Skin of body (tissue), 2 donors: ENCODE data around the gene TMSB10. TPM values are rescaled to one million over a fixed set of nuclear protein-coding genes. Genes with fewer than 3 reads are reported as not detected.
"Not testable (repeated sequence)": the region's sequence is repeated elsewhere in the genome, so short reads cannot be mapped to it uniquely, and the experiment has no call there.

Source experiments
- DNase-seq: peaks from one replicate; lab custom pipeline; 2025; lab: John Stamatoyannopoulos, UW
- total RNA-seq: library from RNA; depleted of rRNA; stranded (reverse); fragments of >200 nt; gene quantifications from one replicate; pipeline ENCODE4 v1.2.3, GENCODE V29; 2014

The TMSB10 gene
- total RNA-seq, 1 donor from 2014 or later, result 2,067 TPM

DNA sequence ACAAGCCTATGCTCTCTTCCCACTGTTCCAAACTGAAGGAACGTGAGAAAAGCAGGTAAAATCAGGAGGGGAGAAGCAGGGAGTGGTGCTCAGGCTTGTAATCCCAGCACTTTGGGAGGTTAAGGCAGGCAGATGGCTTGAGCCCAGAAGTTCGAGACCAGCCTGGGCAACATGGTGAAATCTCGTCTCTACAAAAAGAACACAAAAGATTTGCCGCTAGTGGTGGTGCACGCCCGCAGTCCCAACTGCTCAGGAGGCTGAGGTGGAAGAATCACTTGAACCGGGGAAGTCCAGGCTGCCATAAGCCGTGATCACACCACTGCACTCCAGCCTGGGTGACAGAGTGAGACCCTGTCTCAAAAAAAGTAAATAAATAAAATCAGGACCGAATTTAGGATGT, 1.3 kb upstream of the TMSB10 start:
- no peak for DNase-seq

DNA sequence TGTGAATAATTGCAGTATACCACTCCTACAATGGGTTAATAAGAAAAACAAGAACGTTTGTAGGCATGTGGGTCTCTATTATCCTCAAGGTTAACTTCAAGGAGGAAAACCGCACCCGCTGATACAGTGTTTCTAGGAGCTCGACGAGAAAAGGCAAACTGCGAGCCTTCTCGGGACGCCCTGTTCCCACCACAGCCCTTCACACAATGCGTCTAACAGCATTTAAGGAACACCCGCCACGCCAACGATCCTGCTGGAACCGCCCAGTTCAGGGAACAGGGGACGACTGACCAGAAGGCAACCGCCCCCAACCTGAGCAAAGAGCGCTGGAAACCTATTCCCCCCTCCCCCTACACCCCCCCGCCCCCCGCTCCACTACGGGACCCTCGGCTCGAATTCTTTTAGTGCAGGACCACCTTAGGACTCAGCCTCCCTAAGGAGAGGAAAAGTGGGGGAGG, 710 bp upstream of the TMSB10 start:
- DNase-seq, result peak; percentile 60

DNA sequence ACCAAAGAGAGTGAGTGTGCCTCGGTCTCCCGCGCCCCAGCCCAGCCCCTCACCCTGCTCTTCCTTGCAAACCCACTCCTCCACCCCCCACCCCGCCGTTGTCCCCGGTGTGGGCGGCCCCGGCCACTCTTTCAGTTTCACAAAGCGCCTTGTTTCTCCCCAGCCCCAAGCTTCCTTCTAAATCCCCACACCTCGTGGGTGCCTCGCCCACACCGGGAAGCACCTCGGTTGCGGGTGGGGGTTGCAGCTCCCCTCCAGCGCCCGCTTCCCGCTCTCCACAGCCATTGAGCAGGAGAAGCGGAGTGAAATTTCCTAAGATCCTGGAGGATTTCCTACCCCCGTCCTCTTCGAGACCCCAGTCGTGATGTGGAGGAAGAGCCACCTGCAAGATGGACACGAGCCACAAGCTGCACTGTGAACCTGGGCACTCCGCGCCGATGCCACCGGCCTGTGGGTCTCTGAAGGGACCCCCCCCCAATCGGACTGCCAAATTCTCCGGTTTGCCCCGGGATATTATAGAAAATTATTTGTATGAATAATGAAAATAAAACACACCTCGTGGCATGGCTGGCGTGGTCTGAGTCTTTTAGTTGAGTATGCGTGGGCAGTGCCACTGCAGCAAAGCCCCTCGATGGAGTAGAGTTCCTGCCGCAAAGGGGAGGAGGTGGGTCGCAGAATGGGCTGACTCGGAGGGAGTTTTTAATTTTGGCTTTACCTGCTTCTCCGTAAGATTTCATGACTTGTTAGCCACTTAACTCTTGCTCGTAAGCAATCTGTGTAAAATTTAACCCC, 848 bp downstream of the TMSB10 start:
- no peak for DNase-seq

DNA sequence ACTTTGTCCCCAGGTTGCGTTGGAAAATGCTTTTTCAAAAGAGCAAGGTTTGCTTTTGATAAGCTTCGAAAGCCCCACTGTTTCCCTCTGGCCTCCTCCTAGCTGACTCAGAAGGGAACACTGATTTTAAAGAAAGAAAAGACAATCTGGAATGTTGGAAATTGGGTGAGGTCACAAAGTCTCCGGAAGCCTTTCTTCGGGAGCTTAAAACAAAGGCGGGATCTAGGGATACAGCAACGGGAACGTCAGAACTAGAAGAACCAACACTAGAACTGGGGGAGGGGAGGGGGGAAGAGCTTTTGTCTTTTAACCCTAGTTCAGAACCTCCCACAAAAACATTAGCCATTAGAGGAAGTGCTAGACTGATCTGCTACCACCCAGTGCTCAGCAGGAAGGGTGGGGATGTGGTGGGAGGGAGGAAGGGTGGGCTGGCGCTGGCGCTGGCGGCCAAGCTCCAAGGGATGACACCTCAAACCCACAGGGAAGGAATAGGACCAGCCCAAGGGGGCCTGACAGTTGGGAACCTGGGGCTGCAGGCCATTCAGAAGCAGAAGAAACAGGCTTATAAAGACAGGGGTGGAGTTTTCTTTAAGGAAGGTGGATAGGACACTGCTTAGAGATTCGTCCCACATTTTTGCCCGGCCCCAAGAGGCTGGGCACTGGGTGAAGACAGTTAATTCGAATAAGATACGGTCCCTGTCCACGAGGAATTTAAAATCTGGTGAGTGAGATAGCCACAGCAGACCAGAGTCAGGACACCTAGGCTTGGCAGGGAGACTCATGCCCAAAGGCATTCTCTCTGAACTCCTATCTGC, 1.7 kb downstream of the TMSB10 start:
- DNase-seq, result peak; percentile 81

DNA sequence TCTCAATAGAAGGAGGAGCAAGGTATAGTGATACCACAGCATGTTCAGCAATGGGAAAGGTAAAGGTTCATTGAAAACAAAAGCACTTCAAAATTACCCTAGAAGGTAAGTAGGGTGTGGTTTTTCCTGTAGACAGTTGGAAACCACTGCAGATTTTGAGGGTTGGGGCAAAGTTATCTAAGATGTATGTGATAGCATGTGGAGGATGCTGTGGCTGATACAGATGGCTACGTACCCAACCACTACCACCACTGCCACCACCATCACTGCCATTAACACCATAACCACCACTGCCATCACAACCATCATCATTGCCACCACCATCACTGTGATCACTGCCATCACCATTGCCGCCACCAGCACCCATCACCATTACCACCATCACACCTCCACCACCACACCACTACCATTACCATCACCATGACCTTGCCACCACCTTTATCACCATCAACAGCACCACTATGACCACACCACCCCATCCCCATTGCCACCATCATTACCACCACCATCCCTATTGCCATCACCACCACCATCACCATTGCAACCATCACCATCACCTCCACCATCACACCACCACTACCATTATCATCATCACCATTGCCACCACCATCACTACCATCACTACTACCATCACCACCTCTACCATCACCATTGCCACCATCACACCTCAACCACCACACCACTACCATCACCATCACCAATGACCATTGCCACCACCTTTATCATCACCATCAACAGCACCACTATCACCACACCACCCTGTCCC, 3.7 kb downstream of the TMSB10 start:
- no peak for DNase-seq

DNA sequence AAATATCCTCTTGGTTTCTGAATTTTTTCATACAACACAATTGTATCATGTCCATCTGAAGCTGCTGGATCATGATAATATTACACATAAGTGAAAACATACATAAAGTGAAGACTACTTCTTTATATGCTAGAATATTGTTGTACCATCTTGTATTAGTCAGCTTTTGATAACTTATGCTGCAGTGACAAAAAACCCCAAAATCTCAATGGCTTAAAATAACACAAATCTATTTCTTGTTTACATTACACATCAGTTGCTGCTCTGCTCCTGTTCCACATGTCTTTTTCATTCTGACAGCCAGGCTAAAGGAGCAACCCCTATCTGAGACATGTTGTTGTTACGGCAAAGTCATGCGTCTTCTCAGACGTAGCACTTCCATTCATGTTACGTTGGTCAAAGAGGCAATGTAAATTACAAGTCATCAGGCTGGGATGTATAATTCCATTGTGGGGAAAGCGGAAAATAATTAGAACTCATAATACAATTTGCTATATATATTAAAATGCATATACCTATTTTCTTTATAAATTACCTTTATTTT, 5.8 kb downstream of the TMSB10 start:
- DNase-seq, result no peak

DNA sequence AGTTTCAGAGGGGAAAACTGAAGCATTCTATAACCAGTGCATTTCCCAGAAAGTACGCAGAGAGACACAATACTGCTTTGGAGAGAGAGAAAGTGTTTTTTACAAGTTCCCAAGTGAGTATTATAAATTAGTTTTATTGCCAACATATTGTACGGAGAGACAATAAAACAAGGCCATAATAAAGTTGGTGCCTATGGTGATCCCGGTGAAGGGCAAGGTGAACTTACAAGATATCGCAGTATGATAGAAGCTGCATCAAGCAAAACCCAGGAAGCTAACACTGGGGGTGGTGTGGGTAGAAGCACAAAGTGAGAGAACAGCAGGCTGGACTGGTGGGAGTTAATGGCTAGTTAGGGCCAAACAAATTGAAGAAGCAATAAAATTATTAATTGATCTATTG, 7.5 kb downstream of the TMSB10 start:
- DNase-seq, result no peak

DNA sequence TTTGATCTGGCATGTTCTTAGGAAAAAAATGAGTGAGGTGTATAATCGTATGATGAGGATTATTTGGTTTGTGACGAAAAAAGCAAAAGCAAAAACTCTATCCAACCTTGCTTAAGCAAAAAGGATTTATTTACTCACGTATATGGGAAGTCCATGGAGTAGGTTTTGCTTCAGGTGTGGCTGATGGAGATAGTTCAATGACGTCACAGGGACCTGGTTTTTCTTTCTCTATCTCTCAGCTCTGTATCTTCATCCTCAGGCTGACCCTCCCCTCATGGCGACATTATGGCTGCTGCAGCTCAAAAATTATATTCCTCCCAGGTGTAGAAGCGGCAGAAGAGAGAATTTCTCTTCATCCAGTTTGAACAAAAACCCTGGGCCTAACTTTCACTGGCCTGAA, 8.9 kb downstream of the TMSB10 start:
- DNase-seq, result no peak

DNA sequence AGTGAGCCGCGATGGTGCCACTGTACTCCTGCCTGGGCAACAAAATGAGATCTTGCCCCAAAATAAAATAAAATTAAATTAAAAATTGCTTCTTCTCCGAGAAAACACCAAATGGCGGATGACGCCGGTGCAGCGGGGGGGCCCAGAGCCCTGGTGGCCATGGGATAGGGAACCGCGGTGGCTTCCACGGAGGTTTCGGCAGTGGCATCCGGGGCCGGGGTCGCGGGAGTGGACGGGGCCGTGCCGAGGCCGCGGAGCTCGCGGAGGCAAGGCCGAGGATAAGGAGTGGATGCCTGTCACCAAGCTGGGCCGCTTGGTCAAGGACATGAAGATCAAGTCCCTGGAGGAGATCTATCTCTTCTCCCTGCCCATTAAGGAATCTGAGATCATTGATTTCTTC, 10.2 kb downstream of the TMSB10 start:
- DNase-seq, result not testable (repeated sequence)

DNA sequence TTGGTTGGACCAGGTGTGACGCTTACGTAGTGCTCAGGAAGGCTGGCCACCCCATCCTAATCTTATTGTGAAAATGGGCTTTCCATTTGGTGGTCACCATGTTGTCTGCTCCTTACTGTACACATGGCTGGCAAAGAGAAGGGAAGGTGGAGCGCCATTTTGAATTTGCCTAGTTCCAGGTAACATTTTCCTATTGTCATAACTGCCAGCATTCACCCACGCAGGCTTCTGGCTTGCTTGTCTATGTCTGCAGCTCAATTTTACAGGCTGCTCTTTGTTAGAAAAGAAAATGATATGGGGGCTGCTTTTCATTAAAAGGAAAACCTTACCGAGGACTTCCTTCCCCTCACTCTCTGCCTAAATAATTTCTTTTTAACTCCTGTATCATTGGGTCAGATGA, 12.4 kb downstream of the TMSB10 start:
- DNase-seq, result not testable (repeated sequence)

DNA sequence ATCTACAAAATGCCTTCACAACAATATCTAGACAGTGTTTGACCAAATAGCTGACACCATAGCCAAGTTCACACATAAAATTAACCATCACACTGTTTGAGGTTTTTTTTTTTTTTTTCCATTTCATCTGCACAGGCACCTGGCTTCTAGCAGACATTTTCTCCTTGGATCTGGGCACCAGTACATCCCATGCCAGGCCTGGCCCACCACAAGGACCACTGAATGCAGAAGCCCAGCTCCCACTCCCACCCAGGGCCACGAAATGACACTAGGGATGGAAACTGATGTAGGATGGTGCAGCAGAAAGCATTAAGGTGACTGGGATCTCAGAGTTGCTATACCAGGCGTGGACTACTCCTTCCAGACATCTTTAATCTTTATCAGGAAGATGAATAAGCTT, 13.0 kb downstream of the TMSB10 start:
- no peak for DNase-seq

DNA sequence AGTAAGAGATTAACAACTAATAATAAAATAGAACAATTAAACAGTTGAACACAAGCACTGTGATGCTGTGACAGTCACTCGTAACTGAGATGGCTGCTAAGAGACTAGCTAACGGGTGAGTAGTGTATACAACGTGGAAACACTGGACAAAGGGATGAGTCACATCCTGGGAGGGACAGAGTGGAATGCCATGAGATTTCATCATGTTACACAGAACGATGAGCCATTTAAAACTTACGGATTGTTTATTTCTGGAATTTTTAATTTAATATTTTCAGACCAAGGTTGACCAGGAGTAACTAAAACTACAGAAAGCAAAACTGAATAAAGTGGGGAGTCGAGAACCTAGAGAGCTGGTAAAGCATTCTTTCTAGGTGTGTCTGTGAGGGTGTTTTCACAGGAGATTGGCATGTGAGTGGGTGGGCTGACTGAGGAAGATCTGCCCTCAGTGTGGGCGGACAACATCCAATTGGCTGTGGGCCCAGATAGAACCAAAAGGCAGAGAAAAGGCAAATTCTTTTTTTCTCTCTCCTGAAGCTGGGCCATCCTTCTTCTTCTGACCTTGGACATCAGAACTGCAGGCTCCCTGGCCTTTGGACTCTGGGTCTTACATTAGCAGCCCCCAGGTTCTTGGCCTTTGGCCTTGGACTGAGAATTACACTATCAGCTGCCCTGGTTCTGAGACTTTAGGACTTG, 14.6 kb downstream of the TMSB10 start:
- peak; percentile 78 for DNase-seq

DNA sequence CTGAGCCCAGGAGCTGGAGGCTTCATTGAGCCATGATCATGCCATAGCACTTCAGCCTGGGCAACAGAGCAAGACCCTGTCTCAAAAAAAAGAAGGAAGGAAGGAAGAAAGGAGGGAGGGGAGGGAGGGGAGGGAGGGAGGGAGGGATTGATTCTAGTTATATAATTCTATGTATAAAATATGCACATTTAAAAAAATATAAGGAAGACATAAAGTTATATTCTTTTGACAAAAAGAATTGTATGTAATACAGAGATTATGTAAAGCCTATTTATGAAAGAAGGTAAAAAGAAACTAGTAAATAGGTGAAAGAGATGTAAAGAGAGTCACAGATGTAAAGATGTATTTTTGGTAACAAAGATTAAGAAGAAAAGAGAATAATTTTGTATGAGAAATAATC, 17.6 kb downstream of the TMSB10 start:
- DNase-seq, result no peak

DNA sequence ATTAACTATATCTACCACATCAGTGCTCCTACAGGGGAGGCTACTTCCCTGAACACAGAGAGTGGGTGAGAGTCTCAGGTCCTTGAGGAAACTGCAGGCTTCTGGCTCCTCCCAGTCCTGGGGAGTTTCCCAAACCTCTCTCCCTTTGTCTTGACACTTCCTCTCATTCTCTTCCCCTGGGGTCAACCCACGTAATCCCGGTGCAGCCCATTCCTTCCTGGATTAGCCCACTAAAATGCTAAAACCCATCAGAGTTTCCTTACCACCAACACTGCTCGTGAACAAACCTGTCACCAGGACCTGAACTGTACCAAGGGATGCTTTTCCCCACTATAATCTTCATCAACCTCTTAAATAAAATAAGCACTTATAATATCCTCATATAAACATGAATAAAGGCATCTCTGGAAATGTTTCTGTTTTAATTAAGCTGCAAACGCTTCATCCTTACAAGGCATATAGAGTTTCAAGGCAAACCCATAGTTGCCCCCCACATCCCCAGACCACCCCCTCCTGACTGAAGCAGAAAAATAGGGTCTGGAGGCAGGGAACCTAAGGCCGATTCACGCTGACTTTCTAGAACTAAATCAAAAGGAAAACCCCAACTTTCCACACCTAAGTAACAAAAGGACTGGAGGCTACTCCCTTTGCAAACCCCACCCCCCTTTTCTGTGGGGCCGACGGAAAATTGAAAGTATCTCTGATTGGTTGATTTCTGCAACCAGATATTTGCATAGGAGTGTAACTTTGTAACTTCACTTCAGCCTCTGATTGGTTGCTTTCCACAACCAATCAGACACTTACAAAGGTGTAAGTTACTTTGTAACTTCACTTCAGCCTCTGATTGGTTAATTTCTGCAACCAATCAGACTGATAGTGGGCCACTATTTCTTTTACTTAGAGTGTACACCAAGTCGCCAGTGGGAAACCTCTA, 19.0 kb downstream of the TMSB10 start:
- peak; percentile 34 for DNase-seq

DNA sequence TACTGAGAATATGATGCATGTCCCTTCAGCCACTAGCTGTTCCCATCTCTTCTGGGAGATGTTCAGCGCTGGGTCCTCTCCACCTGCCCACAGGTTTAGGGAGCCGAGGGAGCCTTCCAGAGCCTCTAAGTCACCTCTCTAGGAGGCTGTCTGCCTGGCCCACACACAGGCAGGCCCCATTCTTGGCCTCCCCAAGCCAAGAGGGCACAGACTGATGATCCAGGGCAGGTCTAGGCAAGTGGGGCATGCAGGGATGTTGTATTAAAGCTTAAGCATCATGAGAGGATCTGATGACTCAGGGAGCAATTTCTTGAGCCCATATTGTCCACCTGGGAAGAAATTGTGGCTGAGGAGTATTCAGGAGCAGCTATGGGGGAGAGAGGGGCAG, 19.9 kb downstream of the TMSB10 start:
- no peak for DNase-seq

DNA sequence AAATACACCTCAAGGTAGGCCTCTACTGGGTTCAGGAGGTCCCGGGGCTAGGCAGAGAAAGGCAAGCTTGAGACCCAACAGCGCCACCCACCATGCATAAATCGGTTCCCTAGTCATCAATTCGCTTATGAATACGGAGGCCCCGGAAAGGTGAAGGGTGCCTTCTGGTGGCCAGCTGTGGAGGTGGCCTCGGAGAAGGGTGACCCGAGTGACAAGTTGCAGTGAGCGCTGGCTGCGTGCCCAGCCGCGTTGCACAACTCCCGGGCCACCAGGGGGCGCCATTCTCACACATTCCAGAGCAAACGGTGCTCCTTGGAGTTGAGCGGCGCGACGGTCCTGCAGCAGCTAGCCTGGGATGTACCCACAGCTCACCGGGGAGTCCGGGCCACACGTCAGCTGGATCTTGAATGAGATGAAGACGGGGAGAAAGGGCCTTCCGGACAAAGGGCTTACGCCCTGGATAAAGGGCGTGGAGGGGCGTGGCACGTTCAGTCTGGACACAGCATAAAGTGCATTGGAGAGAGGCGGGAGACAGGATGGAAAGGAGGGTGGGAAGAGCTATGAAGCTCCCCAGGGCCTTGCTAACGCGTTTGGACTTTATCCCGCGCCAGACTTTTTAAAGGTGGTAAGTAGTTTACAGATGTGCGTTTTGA, 20.4 kb downstream of the TMSB10 start:
- DNase-seq, result peak; percentile 70

DNA sequence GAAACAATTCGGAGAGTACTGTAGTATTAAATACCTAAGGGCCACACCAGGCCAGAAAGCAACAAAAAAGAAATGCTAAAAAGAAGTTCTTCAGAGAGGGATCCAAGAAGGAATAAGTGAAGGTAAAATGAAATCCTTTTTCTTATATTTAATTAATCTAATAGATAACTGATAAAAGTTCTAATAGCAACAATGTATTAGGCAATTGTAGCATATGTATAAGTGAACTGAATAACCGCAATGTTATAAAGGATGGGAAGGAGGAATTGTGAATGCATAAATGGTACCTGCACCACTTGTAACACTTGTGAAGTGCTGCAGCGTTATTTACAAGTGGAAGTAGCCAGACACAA, 21.8 kb downstream of the TMSB10 start:
- DNase-seq, result no peak

DNA sequence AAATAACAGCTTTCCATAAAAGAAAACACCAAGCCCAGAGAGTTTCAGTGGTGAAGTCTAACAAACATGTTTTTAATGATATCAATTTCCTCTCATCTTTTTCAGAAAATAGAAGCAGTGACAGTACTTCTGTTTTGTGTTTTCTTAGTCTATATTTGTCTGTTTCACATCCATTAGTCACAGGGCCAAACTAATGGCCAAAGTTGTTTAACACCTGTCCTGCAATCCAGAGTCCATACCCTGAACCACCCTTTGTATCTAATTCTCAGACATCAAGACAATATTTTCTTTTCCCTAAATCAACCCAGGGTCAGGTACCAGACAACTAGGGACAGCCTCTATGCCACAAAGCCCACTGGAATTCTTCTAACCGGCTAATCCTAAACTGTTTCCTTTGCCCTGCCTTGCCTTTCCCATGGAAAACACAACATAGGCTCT, 25.9 kb downstream of the TMSB10 start:
- no peak for DNase-seq

DNA sequence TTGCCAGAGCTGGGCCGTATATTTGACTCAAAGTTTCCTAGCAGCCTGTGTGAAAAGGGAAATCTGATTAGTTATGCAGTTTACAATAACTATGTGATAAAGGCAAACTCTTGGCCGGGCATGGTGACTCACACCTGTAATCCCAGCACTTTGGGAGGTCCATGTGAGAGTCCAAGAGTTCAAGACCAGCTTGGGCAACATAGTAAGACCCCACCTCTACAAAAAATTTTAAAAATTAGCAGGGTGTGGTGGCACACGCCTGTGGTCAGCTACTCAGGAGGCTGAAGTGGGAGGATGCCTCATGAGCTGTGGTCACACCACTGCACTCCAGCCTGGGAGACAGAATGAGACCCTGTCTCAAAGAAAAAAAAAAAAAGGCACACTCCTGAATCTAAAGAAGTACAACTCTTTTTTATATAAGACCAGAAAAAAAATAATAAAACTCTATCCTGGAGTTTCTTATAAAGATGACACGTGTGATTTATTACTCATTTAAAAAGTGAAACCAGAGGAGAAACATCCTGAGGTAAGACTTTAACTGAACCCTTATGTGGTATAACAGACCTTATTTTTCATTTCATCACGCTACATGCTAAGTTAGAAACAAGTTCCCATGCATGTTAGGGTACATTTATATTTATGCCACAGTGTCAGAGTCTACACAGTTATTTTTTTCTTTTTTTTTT, 32.9 kb downstream of the TMSB10 start:
- no peak for DNase-seq
